Activated naive CD8-positive, alpha-beta T cell (primary cell): Measurements from ENCODE around the gene POLD2.

Source experiments
- H3K27ac Mint-ChIP-seq: one replicate; pipeline ENCODE4 v1.8.0; 2021; ENCODE audit warnings: mixed read lengths
- H3K27me3 Mint-ChIP-seq: one replicate; pipeline ENCODE4 v1.8.0; 2021; ENCODE audit warnings: mixed read lengths
- H3K36me3 Mint-ChIP-seq: one replicate; pipeline ENCODE4 v1.8.0; 2021; ENCODE audit warnings: mixed read lengths
- H3K4me1 Mint-ChIP-seq: one replicate; pipeline ENCODE4 v1.8.0; 2021; ENCODE audit warnings: low read depth, mixed read lengths
- H3K4me3 Mint-ChIP-seq: one replicate; pipeline ENCODE4 v1.8.0; 2021; ENCODE audit warnings: mild to moderate bottlenecking, mixed read lengths
- H3K9me3 Mint-ChIP-seq: one replicate; pipeline ENCODE4 v1.8.0; 2021; ENCODE audit warnings: low read depth, mixed read lengths

Gene POLD2

DNA sequence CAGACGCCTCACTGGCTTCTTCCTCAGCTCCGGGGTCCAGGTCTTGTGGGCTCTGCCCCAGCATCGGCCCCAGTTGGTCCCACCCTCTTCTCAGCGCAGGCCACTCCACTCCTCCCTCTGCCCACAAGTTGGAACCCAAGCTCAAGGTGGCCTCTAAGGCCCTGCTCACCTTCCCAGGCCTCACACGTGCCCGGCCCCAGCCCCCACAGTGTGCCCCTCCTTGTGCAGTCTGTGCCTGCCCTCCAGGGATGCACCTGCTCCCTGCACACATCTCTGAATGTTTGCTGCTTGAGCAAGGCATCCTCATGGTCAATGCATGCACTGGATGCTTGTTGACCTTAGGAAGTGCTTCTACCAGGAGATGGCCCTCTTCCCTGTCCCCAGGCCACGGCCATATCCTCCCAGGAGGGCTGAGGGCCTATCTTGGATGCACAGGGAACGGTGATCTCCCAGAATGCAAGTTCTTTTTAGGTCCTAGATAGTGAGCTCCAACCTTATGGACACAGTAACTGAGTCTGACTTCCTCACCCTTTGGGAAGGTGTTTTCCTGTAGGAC lies 26.9 kb downstream of the POLD2 start:
- Mint-ChIP-seq H3K4me1 (peaks cover 14% of the 10 kb centered on the region), H3K9me3 (no peaks in the 10 kb centered on the region), H3K4me3 (no peak overlapping the region), H3K27me3 (no peaks in the 10 kb centered on the region), H3K36me3 (no peaks in the 10 kb centered on the region), H3K27ac (no peak overlapping the region)

DNA sequence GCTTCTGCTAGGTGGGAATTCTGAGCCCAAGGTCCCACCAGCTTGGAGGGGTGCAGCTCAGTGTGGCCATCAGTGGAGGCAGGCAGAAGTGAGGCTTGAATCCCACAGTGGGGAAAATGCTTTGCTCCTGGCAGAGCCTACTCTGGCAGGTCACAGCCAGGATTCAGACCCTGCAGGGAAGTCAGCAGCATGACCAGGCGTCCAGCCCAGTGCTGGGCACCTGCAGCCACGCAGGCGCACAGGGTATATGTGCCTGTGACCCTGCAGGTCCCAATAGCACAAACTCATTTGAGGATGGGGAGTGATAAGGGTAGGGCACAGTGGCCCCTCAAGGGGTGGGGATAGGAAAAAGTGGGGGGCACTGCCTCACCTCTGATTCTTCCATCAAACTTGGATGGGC lies 27.6 kb downstream of the POLD2 start:
- H3K36me3 Mint-ChIP-seq = no peaks in the 10 kb centered on the region
- H3K27me3 Mint-ChIP-seq = peaks cover 2% of the 10 kb centered on the region
- H3K9me3 Mint-ChIP-seq = no peaks in the 10 kb centered on the region
- no peak overlapping the region for H3K27ac Mint-ChIP-seq
- H3K4me1 Mint-ChIP-seq = peaks cover 14% of the 10 kb centered on the region
- no peak overlapping the region for H3K4me3 Mint-ChIP-seq

DNA sequence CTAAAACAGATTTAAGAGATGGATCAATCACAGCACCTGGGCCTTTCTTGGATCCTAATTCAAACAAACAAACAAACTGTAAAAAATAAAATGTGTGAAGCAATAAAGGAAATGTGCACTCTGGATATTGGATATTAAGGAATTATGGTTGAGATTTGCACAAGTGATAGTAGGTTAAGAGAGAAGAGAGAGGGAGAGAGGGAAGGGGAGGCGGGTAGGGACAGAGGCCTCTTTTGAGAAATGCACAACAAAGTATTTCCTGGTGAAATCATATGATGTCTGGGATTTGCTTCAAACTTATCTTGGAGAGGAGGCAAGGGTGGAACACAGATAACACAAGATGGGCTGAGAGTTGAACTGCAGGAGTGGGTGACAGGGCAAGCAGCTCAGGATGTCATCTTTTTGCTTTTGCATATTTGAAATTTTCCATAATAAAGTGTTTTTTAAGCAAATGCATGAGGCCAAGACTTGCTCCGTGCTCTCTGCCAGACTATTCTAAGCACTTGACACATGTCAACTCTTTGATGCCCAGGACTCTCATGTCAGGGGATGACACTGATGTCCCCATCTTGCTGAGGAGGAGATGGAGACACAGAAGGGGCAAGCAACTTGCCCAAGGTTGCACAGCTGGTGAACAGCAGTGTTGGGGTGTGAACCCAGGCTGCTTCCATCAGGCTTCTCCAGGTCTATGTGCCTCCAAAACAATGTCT lies 28.3 kb downstream of the POLD2 start:
- H3K36me3 Mint-ChIP-seq = no peaks in the 10 kb centered on the region
- peaks cover 14% of the 10 kb centered on the region for H3K4me1 Mint-ChIP-seq
- H3K27ac Mint-ChIP-seq = no peak overlapping the region
- no peak overlapping the region for H3K4me3 Mint-ChIP-seq
- H3K9me3 Mint-ChIP-seq = no peaks in the 10 kb centered on the region
- peaks cover 2% of the 10 kb centered on the region for H3K27me3 Mint-ChIP-seq

DNA sequence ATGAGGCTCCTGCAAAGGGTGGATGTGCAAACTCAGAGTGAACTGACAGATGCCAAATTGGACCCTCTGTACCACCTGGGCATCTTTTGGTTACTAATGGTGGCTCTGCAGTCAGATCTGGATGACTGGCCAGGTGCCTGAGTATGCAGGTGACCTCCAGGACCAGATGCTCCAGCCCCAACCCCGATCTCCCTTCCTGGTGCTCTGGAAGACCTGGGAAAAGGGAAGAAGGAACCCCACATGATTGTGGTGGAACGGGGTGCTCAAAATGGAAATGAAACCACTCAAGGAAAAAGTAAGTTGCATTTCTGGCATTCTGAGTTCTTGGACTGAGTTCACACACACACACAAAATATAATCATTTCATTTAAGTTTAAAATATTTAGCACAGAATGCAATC lies 29.0 kb downstream of the POLD2 start:
- Mint-ChIP-seq H3K9me3 (no peaks in the 10 kb centered on the region), H3K36me3 (no peaks in the 10 kb centered on the region), H3K27me3 (peaks cover 2% of the 10 kb centered on the region), H3K4me1 (peaks cover 12% of the 10 kb centered on the region), H3K4me3 (no peak overlapping the region), H3K27ac (no peak overlapping the region)

DNA sequence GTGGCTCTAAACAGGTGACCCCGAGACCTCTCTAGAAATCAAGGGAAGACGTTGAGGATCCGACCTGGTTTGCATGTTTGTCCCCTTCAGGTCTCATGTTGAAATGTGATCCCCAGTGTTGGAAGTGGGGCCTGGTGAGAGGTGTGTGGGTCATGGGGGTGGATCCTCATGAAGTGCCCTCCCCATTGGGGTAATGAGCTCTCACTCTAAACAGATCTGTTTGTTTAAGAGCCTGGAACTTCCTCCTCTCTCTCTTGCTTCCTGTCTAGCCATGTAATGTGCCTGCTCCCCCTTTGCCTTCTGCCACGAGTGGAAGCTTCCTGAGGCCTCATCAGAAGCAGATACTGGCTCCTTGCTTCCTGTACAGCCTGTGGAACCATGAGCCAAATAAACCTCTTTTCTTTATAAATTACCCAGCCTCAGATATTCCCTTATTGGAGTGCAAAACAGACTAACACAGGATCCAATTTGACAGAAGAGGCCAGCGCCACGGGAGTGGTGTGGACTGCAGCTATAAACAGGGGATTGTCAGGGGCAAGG lies 30.2 kb downstream of the POLD2 start:
- Mint-ChIP-seq H3K36me3 (no peaks in the 10 kb centered on the region), H3K4me1 (peaks cover 12% of the 10 kb centered on the region), H3K27me3 (peaks cover 2% of the 10 kb centered on the region), H3K4me3 (no peak overlapping the region), H3K27ac (no peak overlapping the region), H3K9me3 (no peaks in the 10 kb centered on the region)

DNA sequence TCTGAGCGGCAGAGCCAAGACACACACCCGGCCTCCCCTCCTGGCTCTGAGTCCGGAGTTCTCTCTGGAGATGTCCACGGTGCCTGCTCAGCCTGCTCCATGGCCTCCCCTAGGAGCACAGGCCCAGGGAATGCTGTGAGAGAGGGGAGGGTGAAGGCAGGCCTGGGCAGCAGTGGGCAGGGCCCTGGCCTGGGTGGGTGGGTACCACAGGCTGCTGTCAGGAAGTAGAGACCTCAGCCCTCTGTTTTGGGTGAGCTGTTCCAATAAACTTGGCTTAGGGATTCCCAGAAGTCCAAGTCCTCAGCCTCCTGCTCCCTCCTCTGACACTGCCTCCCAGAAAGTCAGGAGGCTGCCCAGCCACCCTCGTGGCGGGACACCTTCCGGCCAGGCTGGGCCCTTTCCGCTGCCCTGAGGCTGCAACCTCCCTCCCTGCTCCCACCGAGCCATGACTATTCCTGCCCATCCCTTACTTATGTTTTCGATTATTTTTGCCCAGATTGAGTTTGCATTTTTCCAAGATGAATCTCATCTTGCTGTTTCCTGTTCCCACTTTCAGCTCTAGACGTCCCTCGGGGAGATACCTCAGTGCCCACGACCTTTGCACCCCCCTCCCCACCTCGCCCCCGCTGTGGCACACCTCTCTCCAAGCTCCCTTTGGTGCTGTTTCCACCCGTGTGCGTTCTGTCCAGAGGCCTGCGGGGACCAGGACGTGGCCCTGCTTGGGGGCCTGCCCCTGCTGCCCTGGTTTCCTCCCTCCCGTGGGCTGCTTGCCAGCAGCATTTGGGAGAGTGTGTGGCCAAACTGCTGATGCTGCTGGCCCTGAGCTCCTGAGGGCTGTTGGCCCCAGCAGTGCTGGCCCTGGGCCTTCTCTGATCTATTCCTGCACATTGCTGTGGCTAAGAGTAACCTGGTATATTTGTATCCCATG lies 35.2 kb downstream of the POLD2 start:
- H3K27ac Mint-ChIP-seq = no peak overlapping the region
- no peaks in the 10 kb centered on the region for H3K9me3 Mint-ChIP-seq
- H3K36me3 Mint-ChIP-seq = no peaks in the 10 kb centered on the region
- H3K4me3 Mint-ChIP-seq = no peak overlapping the region
- peaks cover 2% of the 10 kb centered on the region for H3K27me3 Mint-ChIP-seq
- peaks cover 2% of the 10 kb centered on the region for H3K4me1 Mint-ChIP-seq

DNA sequence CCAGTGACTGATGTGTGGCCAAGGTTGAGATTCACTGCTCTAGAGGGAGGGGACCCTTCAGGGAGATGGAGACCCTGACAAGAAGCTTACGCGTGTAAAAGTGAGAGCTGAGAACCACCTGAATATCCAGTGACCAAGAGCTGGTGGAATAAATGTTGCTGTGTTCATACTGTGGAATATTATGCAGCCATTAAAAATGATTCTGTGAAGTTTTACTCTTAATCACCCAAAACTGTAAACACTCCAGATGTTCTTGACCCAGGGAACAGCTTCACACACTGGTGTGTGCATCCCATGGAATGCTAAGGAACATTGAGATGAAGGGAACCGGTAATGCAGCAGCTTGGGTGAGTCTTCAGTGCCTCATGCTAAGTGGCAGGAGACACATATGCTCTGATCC lies 36.7 kb downstream of the POLD2 start:
- Mint-ChIP-seq H3K27me3 (peaks cover 2% of the 10 kb centered on the region), H3K4me3 (no peak overlapping the region), H3K9me3 (no peaks in the 10 kb centered on the region), H3K36me3 (no peaks in the 10 kb centered on the region), H3K4me1 (peaks cover 2% of the 10 kb centered on the region), H3K27ac (no peak overlapping the region)

DNA sequence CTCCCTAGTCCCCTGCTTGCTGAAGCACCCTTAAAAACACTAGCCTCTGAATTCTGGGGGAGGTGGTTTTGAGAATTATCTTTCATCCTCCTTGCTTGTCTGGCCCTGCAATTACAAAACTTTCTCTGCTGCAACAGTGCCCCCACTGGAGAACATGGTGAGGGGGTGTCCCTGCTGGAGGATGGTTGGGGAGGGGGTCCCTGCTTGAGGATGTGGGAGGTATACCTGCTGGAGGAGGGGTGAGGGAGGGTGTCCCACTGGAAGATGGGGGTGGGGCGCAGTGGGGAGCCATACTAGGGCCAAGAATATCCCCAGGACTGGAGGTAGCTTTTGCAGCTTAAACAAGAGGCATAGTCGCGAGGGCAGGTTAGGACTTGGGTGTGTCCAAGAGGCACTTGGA lies 37.8 kb downstream of the POLD2 start:
- H3K4me1 Mint-ChIP-seq = peaks cover 10% of the 10 kb centered on the region
- H3K27me3 Mint-ChIP-seq = no peaks in the 10 kb centered on the region
- no peak overlapping the region for H3K4me3 Mint-ChIP-seq
- peaks cover 3% of the 10 kb centered on the region for H3K36me3 Mint-ChIP-seq
- H3K9me3 Mint-ChIP-seq = no peaks in the 10 kb centered on the region
- H3K27ac Mint-ChIP-seq = no peak overlapping the region

DNA sequence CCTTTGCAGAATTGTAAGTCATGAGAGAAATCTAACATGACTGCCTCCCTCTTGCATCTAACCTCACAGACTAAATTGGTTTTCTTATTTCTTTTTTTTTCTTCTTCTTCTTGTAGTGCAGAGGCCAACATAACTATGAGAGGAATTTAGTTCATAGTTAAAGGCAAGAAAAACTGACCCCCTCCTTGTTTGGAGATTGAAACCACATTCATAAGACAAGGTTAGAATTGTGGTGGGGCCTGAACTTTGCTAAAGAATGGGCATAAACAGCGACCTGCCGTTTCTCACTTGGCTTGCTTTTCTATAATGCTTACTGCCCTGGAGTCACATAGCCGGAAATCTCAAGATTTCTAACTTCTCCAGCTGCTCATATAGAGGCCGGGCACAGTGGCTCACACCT lies 38.6 kb downstream of the POLD2 start:
- H3K27ac Mint-ChIP-seq = no peak overlapping the region

DNA sequence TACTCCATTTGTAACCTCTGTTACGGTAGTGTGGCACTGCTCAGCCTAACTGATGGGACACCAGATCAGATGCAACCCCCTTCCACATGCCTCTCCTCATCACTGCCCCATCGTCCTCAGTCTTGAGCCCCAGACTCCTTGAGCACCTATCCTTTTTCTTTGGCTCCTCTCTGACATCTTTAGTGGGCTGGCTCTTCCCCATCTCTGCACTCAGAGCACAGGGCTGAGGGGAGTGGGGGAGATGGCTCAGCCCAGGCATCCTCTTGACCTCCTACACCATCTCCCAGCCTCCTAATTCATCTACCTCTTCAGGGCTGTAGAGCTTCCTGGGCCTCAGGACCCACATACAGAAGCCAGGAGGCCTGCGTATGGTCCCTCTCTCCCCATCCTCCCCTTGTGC lies 39.6 kb downstream of the POLD2 start:
- peak overlapping the region; percentile 89 for H3K4me3 Mint-ChIP-seq
- H3K27ac Mint-ChIP-seq = peak overlapping the region; percentile 34
- peaks cover 16% of the 10 kb centered on the region for H3K4me1 Mint-ChIP-seq
- peaks cover 3% of the 10 kb centered on the region for H3K36me3 Mint-ChIP-seq
- no peaks in the 10 kb centered on the region for H3K9me3 Mint-ChIP-seq
- no peaks in the 10 kb centered on the region for H3K27me3 Mint-ChIP-seq

More for the DNA sequence above, 38.6 kb downstream of the POLD2 start:
- H3K4me3 Mint-ChIP-seq = no peak overlapping the region
- H3K9me3 Mint-ChIP-seq = no peaks in the 10 kb centered on the region
- H3K36me3 Mint-ChIP-seq = peaks cover 3% of the 10 kb centered on the region
- H3K4me1 Mint-ChIP-seq = peaks cover 10% of the 10 kb centered on the region
- H3K27me3 Mint-ChIP-seq = no peaks in the 10 kb centered on the region

DNA sequence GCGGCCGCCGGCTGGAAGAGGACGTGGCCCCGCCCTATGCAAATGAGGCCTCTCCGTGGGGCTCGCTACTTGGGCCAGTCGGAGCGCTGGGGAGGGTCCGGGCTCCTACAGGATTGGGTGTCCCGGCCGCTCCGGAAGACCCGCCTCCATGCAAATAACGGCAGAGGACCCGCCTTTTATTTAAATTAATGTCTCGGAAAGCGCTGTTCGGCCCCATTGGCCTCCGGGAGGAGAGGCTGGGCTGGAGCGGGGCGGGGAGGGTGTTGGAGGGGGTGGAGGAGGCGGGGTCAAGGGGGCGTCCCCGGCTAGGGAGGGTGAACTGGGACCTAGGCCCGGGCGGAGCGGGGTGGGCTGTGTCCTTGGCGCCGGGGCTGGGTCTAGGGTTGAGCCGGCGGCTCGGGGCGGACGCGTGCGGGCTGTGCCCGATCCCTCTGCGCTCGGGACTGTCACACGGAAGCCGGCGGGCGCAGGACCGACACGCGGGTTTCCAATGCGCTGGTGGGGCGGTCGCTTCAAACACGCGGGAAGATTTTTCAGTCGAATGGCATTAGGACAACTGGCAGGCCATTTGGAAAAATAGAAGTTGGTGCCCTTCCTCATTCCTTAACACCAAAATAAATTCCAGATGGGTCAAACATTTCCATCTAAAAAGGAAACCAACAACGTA lies 40.7 kb downstream of the POLD2 start:
- Mint-ChIP-seq H3K36me3 (peaks cover 6% of the 10 kb centered on the region), H3K27me3 (no peaks in the 10 kb centered on the region), H3K27ac (peak overlapping the region; percentile 81), H3K4me1 (peaks cover 22% of the 10 kb centered on the region), H3K4me3 (peak overlapping the region; percentile 89), H3K9me3 (no peaks in the 10 kb centered on the region)

DNA sequence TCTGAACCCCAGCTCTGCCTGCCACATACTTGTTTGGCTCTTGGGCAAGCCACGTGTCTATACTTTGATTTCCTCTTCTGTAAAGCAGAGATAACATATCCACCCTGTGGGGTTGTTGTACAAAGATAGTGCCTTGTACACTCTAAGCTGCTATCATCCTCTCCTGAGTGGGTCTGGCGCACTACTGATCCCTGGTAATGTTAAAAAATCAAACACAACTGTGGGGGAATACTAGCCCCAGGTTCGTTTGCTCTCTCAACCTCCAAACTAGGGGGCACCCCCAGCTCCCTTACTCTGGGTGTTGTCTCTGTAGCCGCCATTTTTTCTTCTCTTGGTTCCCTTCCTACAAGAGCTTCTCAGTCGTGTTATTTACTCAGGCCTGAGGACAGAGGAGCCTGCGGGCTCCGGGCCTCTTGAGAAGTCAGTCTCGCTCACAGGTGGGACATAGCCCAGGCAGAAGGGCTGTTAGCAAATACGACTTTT lies 42.0 kb downstream of the POLD2 start:
- peak overlapping the region; percentile 89 for H3K4me3 Mint-ChIP-seq

DNA sequence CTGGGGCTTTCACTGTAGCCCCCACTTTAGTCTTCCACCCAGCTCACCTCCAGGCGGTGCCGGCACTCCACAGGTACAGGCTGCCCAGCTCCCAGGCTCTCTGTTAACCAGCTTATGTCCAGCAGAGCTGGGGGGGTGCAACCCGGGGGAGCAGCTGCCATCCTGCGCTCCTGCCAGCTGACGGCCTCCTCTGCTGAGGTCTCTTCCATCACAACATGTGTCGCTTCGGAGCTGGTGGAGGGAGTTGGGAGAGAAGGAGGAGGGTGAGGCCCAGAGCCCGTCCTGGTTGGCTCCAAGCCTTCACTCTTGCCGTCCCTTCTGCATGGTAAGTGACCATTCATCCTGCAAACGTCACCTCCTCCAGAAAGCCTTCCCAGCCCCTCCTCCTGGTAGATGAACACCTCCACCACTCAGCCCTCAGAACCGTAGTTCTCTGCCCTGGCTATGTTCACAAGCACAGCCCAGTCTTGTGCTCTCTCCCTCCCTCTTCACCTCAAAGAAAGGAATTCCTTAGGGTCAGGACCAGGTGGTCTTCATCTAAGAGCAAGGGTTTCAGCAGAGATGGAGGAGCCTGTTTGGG lies 42.6 kb downstream of the POLD2 start:
- Mint-ChIP-seq H3K27me3 (no peaks in the 10 kb centered on the region), H3K9me3 (no peaks in the 10 kb centered on the region), H3K4me3 (peak overlapping the region; percentile 89), H3K4me1 (peaks cover 26% of the 10 kb centered on the region), H3K27ac (peak overlapping the region; percentile 90), H3K36me3 (peaks cover 7% of the 10 kb centered on the region)

More for the DNA sequence above, 42.0 kb downstream of the POLD2 start:
- Mint-ChIP-seq H3K27ac (peak overlapping the region; percentile 90), H3K4me1 (peaks cover 26% of the 10 kb centered on the region), H3K27me3 (no peaks in the 10 kb centered on the region), H3K36me3 (peaks cover 7% of the 10 kb centered on the region), H3K9me3 (no peaks in the 10 kb centered on the region)

DNA sequence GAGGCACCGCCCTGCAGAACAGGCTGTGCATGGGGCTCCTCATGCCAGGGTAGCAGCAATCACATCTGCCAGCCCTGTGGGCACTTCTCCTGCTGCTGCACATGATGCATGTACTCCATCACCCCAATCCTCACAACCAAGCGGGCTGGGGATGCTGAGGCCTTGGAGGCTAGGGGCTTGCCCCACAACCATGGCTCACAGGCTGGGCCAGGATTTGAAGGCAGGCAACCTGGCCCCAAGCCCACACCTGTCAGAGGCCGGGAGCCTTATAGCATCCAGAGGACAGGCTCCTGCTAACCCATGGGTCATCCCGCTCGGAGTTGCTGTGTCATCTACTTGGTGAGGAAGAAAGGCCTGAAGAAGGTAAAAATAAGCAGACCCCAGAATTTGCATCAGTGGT lies 43.2 kb downstream of the POLD2 start:
- Mint-ChIP-seq H3K4me3 (no peak overlapping the region), H3K9me3 (no peaks in the 10 kb centered on the region), H3K27me3 (no peaks in the 10 kb centered on the region), H3K36me3 (peaks cover 7% of the 10 kb centered on the region), H3K27ac (peak overlapping the region; percentile 34), H3K4me1 (peaks cover 26% of the 10 kb centered on the region)
